ENCODE measurements around the gene LHX4. TPM values are rescaled to one million over a fixed set of nuclear protein-coding genes. Genes with fewer than 3 reads are reported as not detected.

The LHX4 gene
- total RNA-seq, 2 donors from 2014 or later = not detected

DNA sequence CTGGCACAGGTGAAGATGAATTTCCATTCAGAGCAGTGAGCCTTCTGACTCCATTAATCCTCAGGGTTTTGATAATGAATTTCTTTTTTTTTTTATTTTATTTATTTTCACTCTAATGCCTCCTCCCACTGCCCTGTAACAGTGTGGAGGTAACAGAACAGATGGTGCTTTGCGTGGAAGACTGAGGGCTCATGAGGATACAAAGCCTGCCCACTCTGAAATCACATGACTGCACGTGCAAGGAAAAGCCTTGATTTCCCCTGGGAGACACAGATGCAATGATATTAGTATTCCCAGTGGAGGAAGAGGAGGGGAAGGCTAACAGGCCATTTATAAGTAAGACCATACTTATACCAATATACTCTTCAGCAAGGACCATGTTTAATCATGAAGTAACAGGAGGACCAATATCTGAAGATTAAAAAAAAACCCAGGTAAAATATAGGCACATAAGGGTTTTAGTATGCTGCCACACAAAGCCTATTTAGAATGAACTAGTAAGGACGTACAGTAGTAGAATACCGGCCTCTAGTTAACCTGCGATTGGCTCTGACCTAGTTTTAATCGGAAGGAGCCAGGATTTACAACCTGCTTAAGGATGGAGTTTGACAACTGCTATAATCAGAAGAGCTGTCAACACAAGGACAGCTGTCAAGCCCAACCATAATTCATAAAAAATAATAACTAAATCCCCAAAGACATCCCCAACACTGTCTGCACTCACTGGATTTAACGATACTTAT lies 69.6 kb downstream of the LHX4 start:
- no peaks in the 10 kb centered on the region for H3K36me3 ChIP-seq (ENCODE audit: control insufficient read depth, insufficient read depth, low read length)
- Mint-ChIP-seq H3K4me1 (no peaks in the 10 kb centered on the region), H3K4me3 (no peak overlapping the region), H3K36me3 (ENCODE audit: low read depth) (peaks cover 4% of the 10 kb centered on the region), H3K9me3 (no peaks in the 10 kb centered on the region), H3K27ac (no peak overlapping the region), H3K27me3 (ENCODE audit: insufficient read depth) (no peaks in the 10 kb centered on the region)
- DNase-seq = no peak
- H3K4me3 ChIP-seq (ENCODE audit: low read length) = no peak overlapping the region
- H3K9ac ChIP-seq (ENCODE audit: extremely low read depth, low read length, poor library complexity, severe bottlenecking) = no peak overlapping the region
- H3K9me3 ChIP-seq (ENCODE audit: control insufficient read depth, low read length) = no peaks in the 10 kb centered on the region
- H3K27ac ChIP-seq (ENCODE audit: low read depth, low read length) = no peak overlapping the region
- TF ChIP-seq, protein P1, sequence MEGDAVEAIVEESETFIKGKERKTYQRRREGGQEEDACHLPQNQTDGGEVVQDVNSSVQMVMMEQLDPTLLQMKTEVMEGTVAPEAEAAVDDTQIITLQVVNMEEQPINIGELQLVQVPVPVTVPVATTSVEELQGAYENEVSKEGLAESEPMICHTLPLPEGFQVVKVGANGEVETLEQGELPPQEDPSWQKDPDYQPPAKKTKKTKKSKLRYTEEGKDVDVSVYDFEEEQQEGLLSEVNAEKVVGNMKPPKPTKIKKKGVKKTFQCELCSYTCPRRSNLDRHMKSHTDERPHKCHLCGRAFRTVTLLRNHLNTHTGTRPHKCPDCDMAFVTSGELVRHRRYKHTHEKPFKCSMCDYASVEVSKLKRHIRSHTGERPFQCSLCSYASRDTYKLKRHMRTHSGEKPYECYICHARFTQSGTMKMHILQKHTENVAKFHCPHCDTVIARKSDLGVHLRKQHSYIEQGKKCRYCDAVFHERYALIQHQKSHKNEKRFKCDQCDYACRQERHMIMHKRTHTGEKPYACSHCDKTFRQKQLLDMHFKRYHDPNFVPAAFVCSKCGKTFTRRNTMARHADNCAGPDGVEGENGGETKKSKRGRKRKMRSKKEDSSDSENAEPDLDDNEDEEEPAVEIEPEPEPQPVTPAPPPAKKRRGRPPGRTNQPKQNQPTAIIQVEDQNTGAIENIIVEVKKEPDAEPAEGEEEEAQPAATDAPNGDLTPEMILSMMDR (conservative IDR thresholded peaks at IDR 0.05) = no peak
- H3K27me3 ChIP-seq (ENCODE audit: control insufficient read depth, insufficient read depth, low read length, poor library complexity, severe bottlenecking) = no peaks in the 10 kb centered on the region
- 90 to 95% methylated on average over 4 to 6 of the region's 7 CpGs for WGBS, 2 experiments (ENCODE audit: insufficient coverage in 1 of 2, insufficient read length in 1 of 2)
- H3K4me1 ChIP-seq (ENCODE audit: control insufficient read depth, insufficient read depth, low read length) = no peaks in the 10 kb centered on the region

DNA sequence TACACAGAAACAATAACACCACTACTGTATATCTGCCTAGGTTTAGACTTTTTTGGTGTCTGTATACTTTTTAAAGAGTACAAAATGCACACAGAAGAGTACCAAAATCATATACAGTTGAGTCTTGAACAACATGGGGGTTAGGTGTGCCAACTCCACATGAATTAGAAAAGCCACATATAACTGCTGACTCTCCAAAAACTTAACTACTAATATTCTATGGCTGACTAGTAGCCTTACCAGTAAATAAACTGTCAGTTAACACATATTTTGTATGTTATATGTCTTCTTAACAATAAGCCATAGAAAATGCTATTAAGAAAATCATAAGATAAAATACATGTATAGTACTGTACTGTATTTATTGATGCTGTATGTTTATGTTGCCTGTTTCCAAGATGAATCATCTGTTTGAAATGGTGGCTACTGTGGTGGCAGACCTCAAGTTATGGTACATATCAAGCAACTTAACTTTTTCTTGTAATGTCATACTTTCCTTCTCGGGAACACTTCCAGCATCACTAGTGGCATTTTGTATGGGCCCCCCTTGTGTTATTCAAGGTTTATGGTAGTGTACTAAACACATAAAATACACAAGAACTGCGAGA lies 71.2 kb downstream of the LHX4 start:
- Histone ChIP-seq H3K36me3 (ENCODE audit: control insufficient read depth, insufficient read depth, low read length) (no peaks in the 10 kb centered on the region), H3K9ac (ENCODE audit: extremely low read depth, low read length, poor library complexity, severe bottlenecking) (no peak overlapping the region), H3K9me3 (ENCODE audit: control insufficient read depth, low read length) (no peaks in the 10 kb centered on the region), H3K4me3 (ENCODE audit: low read length) (no peak overlapping the region), H3K27ac (ENCODE audit: low read depth, low read length) (no peak overlapping the region), H3K4me1 (ENCODE audit: control insufficient read depth, insufficient read depth, low read length) (no peaks in the 10 kb centered on the region), H3K27me3 (ENCODE audit: control insufficient read depth, insufficient read depth, low read length, poor library complexity, severe bottlenecking) (no peaks in the 10 kb centered on the region)
- no peaks in the 10 kb centered on the region for H3K27me3 Mint-ChIP-seq (ENCODE audit: insufficient read depth)
- no peak overlapping the region for H3K27ac Mint-ChIP-seq
- peaks cover under 1% of the 10 kb centered on the region for H3K36me3 Mint-ChIP-seq (ENCODE audit: low read depth)
- no peak for DNase-seq
- 92% methylated on average over 2 of the region's 2 CpGs; no CpG with 5 or more reads in 1 of the 2 experiments for WGBS, 2 experiments (ENCODE audit: insufficient coverage in 1 of 2, insufficient read length in 1 of 2)
- H3K9me3 Mint-ChIP-seq = peaks cover 7% of the 10 kb centered on the region
- H3K4me1 Mint-ChIP-seq = no peaks in the 10 kb centered on the region
- TF ChIP-seq, protein P1 (conservative IDR thresholded peaks at IDR 0.05) = no peak
- no peak overlapping the region for H3K4me3 Mint-ChIP-seq

DNA sequence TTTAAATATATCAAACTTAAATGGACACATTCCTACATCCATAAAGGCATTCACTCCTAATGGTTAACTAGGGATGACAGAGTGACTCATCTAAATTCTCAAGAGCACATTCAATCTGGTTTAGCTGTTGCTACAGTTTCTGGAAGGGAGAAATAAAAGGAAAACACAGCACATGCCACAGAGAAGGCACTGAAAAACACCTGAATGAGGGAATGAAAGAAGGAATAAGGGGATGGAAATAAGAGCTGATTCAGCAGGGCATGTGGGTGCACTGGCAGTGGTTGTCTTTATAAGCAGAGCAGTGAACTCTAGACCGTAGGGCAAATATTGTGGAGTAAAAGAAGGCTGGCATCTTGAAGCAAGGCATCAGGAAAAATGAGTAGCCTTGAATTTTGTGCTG lies 79.3 kb downstream of the LHX4 start:
- H3K9me3 ChIP-seq (ENCODE audit: control insufficient read depth, low read length) = no peaks in the 10 kb centered on the region
- H3K27ac ChIP-seq (ENCODE audit: low read depth, low read length) = peak overlapping the region; percentile 32
- 97 to 100% methylated on average over 1 of the region's 1 CpG for WGBS, 2 experiments (ENCODE audit: insufficient coverage in 1 of 2, insufficient read length in 1 of 2)
- peaks cover 16% of the 10 kb centered on the region for H3K36me3 ChIP-seq (ENCODE audit: control insufficient read depth, insufficient read depth, low read length)
- H3K27me3 ChIP-seq (ENCODE audit: control insufficient read depth, insufficient read depth, low read length, poor library complexity, severe bottlenecking) = no peaks in the 10 kb centered on the region
- Mint-ChIP-seq H3K4me1 (no peaks in the 10 kb centered on the region), H3K27me3 (ENCODE audit: insufficient read depth) (no peaks in the 10 kb centered on the region), H3K36me3 (ENCODE audit: low read depth) (peaks cover 9% of the 10 kb centered on the region), H3K27ac (no peak overlapping the region), H3K9me3 (peaks cover 9% of the 10 kb centered on the region), H3K4me3 (no peak overlapping the region)
- no peak for DNase-seq
- H3K4me3 ChIP-seq (ENCODE audit: low read length) = no peak overlapping the region
- TF ChIP-seq, protein P1 (conservative IDR thresholded peaks at IDR 0.05) = no peak
- H3K9ac ChIP-seq (ENCODE audit: extremely low read depth, low read length, poor library complexity, severe bottlenecking) = no peak overlapping the region
- H3K4me1 ChIP-seq (ENCODE audit: control insufficient read depth, insufficient read depth, low read length) = no peaks in the 10 kb centered on the region
